ENCODE results near the gene KIF4A. TPM values are rescaled to one million over a fixed set of nuclear protein-coding genes. Genes with fewer than 3 reads are reported as not detected.

Gene KIF4A
- total RNA-seq, 4 donors from 2014 or later, result 0.59 TPM; not detected in 3

DNA sequence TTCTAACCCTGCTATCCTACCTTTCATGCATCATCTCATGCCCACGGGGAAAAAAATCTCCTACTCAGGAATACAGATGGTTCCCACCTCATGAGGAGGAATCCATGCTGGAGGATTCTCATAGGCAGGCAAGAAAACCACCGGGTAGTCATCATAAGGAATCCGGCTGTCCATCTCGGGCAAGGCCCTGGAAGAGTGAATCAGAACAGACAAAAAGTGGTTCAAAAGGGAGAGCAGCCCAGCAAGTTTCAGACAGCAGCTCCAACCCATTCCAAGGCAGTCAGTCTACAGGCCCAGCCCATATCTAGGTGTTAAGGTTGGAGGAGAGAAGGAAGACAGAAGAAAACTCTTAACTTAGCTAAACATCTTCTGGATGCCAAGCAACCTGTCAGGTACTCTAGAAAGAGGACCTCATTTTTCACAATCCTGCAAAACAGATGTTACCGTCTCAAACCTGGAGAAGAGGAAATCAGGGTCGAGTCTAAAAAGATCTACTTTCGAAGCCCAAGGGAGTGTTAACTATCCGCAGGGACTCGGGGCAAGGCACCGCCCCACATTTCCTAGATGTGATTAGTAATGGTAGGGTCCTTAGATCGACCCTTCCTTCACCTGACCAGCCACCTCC is 624 bp upstream of the KIF4A start:
- H3K27ac ChIP-seq, result peak overlapping the region in 3 of 4 donors; percentile 67 to 85 (median 78)
- H3K4me1 ChIP-seq, result peaks cover 0 to 11% (median 5%) of the 10 kb centered on the region in 4 donors
- no peaks in the 10 kb centered on the region for H3K9me3 ChIP-seq
- peak overlapping the region; percentile 24 to 60 (median 45) for H3K4me3 ChIP-seq
- H3K27me3 ChIP-seq, result no peaks in the 10 kb centered on the region
- 22 to 62% methylated on average over 11 of the region's 11 CpGs for WGBS, 2 donors
- TF ChIP-seq, protein P1, sequence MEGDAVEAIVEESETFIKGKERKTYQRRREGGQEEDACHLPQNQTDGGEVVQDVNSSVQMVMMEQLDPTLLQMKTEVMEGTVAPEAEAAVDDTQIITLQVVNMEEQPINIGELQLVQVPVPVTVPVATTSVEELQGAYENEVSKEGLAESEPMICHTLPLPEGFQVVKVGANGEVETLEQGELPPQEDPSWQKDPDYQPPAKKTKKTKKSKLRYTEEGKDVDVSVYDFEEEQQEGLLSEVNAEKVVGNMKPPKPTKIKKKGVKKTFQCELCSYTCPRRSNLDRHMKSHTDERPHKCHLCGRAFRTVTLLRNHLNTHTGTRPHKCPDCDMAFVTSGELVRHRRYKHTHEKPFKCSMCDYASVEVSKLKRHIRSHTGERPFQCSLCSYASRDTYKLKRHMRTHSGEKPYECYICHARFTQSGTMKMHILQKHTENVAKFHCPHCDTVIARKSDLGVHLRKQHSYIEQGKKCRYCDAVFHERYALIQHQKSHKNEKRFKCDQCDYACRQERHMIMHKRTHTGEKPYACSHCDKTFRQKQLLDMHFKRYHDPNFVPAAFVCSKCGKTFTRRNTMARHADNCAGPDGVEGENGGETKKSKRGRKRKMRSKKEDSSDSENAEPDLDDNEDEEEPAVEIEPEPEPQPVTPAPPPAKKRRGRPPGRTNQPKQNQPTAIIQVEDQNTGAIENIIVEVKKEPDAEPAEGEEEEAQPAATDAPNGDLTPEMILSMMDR (IDR thresholded peaks at IDR 0.05), result no peak
- TF ChIP-seq EP300 (IDR thresholded peaks at IDR 0.05), result no peak
- TF ChIP-seq POLR2A (IDR thresholded peaks at IDR 0.05), result no peak
- DNase-seq (ENCODE audit: low spot score in 2 of 2), result no peak
- H3K36me3 ChIP-seq, result peaks cover 0 to 38% (median 0%) of the 10 kb centered on the region in 3 donors

DNA sequence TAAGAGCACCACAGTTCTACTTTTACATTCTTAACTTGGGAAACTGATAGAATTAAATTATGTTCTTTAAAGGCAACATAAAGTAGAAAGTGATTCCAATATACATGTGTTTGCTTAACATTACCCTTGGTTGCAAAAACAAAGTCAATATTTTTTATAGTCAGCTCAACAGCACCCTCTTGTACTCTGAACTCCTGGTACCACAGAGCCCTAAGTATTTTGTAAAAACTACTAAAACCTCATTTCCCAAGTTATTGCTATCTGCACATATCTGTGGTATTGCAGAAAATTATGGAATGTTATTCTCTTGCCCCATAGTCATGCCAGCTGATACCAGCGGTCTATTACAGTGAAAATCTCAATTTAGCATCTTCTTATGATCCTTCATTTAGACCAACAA is 2.9 kb downstream of the KIF4A start:
- H3K4me3 ChIP-seq, result no peak overlapping the region
- no peak overlapping the region for H3K27ac ChIP-seq

DNA sequence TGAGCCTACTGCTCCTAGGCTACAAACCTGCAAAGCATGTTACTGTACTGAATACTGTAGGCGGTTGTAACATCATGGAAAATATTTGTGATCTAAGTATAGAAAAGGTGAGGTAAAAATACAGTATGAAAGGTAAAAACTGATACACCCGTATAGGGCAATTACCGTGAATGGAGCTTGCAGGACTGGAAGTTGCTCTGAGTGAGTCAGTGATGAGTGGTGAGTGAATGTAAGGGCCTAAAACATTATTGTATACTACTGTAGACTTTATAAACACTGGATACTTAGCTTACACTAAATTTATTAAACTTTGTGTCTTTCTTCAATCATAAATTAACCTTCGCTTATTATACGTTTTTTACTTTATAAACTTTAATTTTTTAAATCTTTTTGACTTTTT is 3.7 kb downstream of the KIF4A start:
- Histone ChIP-seq H3K9me3 (no peaks in the 10 kb centered on the region), H3K27ac (no peak overlapping the region), H3K4me3 (no peak overlapping the region), H3K4me1 (peaks cover 0 to 11% (median 5%) of the 10 kb centered on the region in 4 donors), H3K36me3 (no peaks in the 10 kb centered on the region), H3K27me3 (no peaks in the 10 kb centered on the region)
- no peak for TF ChIP-seq EP300 (IDR thresholded peaks at IDR 0.05)
- no peak for TF ChIP-seq POLR2A (IDR thresholded peaks at IDR 0.05)
- TF ChIP-seq, protein P1 (IDR thresholded peaks at IDR 0.05), result no peak
- 83 to 93% methylated on average over 5 of the region's 5 CpGs for WGBS, 2 donors
- no peak for DNase-seq (ENCODE audit: low spot score in 2 of 2)

More for the DNA sequence above, 2.9 kb downstream of the KIF4A start:
- Histone ChIP-seq H3K36me3 (peaks cover 0 to 3% (median 0%) of the 10 kb centered on the region in 3 donors), H3K4me1 (peaks cover 0 to 11% (median 5%) of the 10 kb centered on the region in 4 donors), H3K9me3 (no peaks in the 10 kb centered on the region), H3K27me3 (no peaks in the 10 kb centered on the region)
- DNase-seq (ENCODE audit: low spot score in 2 of 2), result no peak
- WGBS, 2 donors, result 0% methylated on average over 1 of the region's 1 CpG
- no peak for TF ChIP-seq EP300 (IDR thresholded peaks at IDR 0.05)
- TF ChIP-seq POLR2A (IDR thresholded peaks at IDR 0.05), result no peak
- TF ChIP-seq, protein P1 (IDR thresholded peaks at IDR 0.05), result no peak

DNA sequence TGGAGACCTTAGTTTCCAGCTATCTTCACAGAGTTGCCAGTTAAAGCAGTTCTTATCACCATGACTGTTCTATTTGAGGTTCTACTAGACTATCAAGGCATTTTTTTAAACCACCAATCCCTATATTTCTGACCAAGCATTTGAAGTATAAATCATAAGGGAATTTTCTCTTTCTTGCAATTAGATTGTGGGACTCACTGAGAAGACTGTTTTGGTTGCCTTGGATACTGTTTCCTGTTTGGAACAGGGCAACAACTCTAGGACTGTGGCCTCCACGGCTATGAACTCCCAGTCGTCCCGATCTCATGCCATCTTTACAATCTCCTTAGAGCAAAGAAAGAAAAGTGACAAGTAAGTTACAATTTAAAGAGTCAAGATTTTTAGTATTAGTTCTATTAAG is 11.8 kb downstream of the KIF4A start:
- WGBS, 2 donors, result 24 to 58% methylated on average over 3 of the region's 3 CpGs
- H3K4me3 ChIP-seq, result no peak overlapping the region
- H3K4me1 ChIP-seq, result no peaks in the 10 kb centered on the region
- H3K9me3 ChIP-seq, result no peaks in the 10 kb centered on the region
- no peak overlapping the region for H3K27ac ChIP-seq
- TF ChIP-seq EP300 (IDR thresholded peaks at IDR 0.05) (no peak), POLR2A (IDR thresholded peaks at IDR 0.05) (no peak)
- TF ChIP-seq, protein P1 (IDR thresholded peaks at IDR 0.05), result no peak
- DNase-seq (ENCODE audit: low spot score in 2 of 2), result no peak
- no peaks in the 10 kb centered on the region for H3K36me3 ChIP-seq
- no peaks in the 10 kb centered on the region for H3K27me3 ChIP-seq

DNA sequence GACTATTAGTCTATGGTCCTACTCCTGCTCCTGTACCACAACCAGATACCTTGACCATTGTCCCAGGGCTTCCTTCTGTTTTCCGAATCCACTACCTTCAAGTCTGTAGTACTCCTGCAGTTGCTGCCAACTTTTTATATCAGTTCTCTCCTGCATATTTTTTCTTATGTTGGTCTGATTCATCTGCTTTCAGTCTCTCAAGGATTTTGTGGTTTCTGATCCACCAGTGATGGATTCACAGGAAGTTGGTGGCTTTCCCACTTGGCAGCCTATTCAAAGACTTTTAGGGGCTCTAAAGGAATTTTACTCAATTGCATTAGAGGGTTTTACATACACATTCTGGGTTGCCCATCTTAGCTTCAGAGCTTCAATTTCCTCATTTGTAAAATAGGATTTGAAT is 23.6 kb downstream of the KIF4A start:
- TF ChIP-seq, protein P1 (IDR thresholded peaks at IDR 0.05), result no peak
- H3K36me3 ChIP-seq, result no peaks in the 10 kb centered on the region
- H3K4me1 ChIP-seq, result no peaks in the 10 kb centered on the region
- 89 to 94% methylated on average over 1 of the region's 1 CpG for WGBS, 2 donors
- no peaks in the 10 kb centered on the region for H3K9me3 ChIP-seq
- no peaks in the 10 kb centered on the region for H3K27me3 ChIP-seq
- no peak overlapping the region for H3K27ac ChIP-seq
- DNase-seq (ENCODE audit: low spot score in 2 of 2), result no peak
- no peak overlapping the region for H3K4me3 ChIP-seq

Data from tibial nerve (tissue), 4 donors.